Fibroblast of skin of scalp (primary cell): ENCODE data around the gene PCNX1.
"Not testable (repeated sequence)": the region's sequence is repeated elsewhere in the genome, so short reads cannot be mapped to it uniquely, and the experiment has no call there.

ENCODE experiments used
- DNase-seq: peaks from one replicate; pipeline ENCODE4 v3.0.0-alpha.2; 2013

Gene PCNX1

GRCh38 chr14:71021347-71022011, 114.2 kb downstream of the PCNX1 start:
- DNase-seq = peak; percentile 32

GRCh38 chr14:71022012-71022869, 115.0 kb downstream of the PCNX1 start:
- no peak for DNase-seq

- no peak for DNase-seq
Observed at GRCh38 chr14:71022939-71023338, 115.7 kb downstream of the PCNX1 start.

- DNase-seq = no peak
Observed at GRCh38 chr14:71029236-71029781, 122.0 kb downstream of the PCNX1 start.

- DNase-seq = no peak
Observed at GRCh38 chr14:71031000-71031399, 123.7 kb downstream of the PCNX1 start.

DNA sequence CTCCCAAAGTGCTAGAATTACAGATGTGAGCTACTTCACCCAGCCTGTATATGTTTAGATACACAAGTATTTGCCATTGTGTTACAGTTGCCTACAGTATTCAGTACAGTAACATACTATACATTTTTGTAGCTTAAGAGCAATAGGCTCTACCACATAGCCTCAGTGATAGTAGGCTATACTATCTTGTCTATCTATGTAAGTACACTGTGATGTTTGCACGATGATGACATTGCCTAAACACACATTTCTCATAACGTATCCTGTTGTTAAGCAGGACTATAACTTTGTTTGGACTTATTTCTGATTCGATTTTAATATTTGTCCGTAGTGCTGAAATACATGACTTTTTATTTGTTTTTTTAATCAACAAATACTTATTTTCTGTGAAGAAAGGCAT, 129.2 kb downstream of the PCNX1 start:
- DNase-seq = no peak

DNA sequence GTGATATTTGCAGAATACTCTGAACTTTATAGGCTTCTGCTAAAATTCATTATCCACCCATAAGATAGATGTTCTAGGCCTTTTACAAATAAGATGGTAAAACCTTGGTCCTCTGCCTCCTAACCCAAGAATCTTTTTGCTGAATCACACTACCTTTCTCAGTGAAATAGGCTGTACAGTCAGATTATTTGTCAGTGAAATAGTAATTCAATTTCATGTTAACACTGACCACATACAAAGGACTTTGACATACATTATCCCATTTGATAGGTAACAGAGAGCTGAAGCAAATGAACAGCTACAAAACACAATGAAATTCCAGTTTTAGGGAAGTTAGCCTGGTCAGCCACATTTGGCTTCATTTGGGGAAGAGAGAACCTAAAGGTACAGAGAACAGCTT, 141.1 kb downstream of the PCNX1 start:
- DNase-seq = no peak

GRCh38 chr14:71049435-71050133, 142.3 kb downstream of the PCNX1 start:
- peak; percentile 21 for DNase-seq

GRCh38 chr14:71050227-71050823, 143.1 kb downstream of the PCNX1 start:
- DNase-seq = peak; percentile 19

- DNase-seq = no peak
Observed at GRCh38 chr14:71054706-71055105, 147.4 kb downstream of the PCNX1 start.

GRCh38 chr14:71056168-71056567, 148.9 kb downstream of the PCNX1 start:
- DNase-seq = no peak

- DNase-seq = no peak
Observed at GRCh38 chr14:71060274-71060673, 153.0 kb downstream of the PCNX1 start.

DNA sequence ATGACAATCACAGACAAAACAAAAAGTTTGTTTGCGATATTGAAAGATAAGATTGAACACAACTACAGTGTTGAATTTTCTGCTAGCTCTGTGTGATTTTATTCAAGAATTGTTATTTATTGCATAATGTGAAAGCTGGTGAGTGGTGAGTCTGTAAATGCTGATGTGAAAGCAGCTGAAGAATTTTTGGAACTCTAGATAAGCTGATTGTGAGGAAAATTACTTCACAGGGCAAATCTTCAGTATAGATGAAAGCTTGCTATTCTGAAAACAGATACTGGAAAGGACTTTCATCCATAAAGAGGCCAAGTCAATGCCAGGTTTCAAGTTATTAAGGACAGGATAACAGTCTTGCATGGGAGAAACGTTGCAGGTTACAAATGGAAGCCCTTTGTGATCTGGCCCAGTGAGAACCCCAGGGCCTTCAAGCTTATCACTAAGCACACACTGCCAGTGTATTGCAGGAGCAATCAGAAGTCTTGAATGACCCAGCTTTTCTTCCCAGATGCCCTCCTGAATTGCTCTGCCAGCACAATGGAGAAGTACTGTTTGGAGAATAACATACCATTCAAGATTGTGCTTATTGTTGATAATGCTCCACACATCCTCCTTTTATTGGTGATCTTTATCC, 153.7 kb downstream of the PCNX1 start:
- DNase-seq = no peak

DNA sequence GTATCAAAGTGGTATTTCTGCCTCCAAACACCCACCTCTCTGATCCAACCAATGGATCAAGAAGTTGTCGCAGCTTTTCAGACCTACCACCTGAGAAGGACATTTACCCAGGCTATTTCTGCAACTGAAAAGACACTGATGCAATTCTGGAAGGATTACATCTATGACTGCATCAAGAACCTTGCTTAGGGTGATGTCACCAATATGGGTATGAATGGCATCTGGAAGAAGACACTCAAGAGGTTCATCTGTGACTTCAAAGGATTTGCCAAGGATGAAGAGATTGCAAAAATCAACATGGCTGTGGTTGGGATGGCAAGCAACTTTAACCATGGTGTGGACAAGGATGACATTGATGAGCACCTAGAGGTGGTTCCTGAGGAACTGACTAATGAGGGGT, 154.2 kb downstream of the PCNX1 start:
- DNase-seq = peak; percentile 34

- DNase-seq = no peak
Observed at GRCh38 chr14:71062581-71063303, 155.5 kb downstream of the PCNX1 start.

GRCh38 chr14:71063351-71063750, 156.1 kb downstream of the PCNX1 start:
- DNase-seq = no peak

GRCh38 chr14:71064747-71065146, 157.5 kb downstream of the PCNX1 start:
- DNase-seq = not testable (repeated sequence)

DNA sequence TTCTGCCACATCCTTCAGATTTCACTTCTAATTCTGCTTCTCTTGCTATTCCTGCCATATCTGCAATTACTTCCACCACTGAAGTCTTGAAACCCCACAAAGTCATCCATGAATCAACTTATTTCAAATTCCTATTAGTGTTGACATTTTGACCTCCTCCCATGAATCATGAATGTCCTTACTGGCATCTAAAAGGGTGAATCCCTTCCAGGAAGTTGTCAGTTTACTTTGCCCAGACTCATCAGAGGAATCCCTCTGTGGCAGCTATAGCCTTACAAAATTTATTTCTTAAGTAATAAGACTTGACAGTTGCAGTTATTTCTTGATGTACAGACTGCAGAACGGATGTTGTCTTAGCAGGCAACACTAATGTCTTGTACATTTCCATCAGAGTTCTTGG, 162.9 kb downstream of the PCNX1 start:
- no peak for DNase-seq

GRCh38 chr14:71071042-71071441, 163.8 kb downstream of the PCNX1 start:
- no peak for DNase-seq

DNA sequence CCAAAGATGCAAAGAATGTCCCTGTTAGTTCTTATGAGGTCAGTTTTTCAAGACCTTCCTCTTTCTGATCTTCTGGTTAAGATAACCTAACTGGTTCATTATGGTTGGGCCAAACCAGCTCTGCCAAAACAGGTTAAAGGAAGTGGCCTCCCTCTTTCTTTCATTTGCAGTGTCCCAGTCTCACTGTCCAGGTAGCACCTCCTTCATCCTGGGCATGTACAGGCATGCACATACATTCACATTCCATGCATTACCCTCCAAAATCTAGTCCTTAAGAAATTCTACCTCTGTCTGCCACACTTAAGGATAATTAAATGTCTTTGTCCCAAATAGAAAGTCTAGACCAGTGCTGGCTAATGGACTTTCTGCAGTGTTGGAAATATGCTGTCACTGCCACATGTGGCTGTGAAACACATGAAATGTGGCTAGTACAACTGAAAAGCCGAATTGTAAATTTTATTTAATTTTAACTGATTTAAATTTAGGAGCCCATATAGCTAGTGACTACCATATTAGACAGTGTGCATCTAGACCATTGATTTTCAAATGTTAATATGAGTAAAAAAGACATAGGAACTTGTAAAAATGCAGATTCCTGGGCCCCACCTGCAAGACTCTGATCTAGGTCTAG, 169.3 kb downstream of the PCNX1 start:
- DNase-seq = no peak

DNA sequence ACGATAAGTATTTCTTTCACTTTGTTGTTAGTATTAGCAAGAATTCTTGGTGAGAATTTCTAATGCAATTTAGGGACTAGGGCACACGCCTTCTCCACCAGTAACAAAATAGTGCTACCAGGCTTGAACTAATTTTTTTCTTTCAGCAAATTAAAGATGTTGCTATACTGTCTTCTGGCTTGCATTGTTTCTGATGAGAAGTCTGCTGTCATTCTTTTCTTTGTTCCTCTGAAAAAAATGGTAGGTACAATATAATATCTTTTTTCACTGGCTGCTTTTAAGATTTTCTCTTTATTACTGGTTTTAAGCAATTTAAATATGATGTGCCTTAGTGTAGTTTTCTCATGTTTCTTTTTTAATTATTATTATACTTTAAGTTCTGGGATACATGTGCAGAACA, 171.2 kb downstream of the PCNX1 start:
- no peak for DNase-seq
